GM13976 (cell line): ENCODE results near the gene KNDC1.
"Not testable (repeated sequence)": the region's sequence is repeated elsewhere in the genome, so short reads cannot be mapped to it uniquely, and the experiment has no call there.

ENCODE experiments used
- DNase-seq: peaks from one replicate; pipeline ENCODE4 v3.0.0; 2012; ENCODE audit warnings: low spot score
- in situ Hi-C: fragments of 300-500 bp; cut with MboI; formaldehyde crosslinking; loops from one replicate; pipeline ENCODE4 v1.12.0; 2022; ENCODE audit warnings: low sequenced_read_pairs, mixed read lengths, inconsistent platforms; ENCODE audit not compliant: unreplicated experiment
- TF ChIP-seq, protein P1 (sequence below): IDR thresholded peaks from 2 replicates; pipeline ENCODE4 v1.5.1; 2012; ENCODE audit warnings: borderline replicate concordance, mild to moderate bottlenecking; ENCODE audit not compliant: insufficient read depth; ENCODE audit errors: extremely low read depth, missing control alignments, control extremely low read depth

The KNDC1 gene, protein sequence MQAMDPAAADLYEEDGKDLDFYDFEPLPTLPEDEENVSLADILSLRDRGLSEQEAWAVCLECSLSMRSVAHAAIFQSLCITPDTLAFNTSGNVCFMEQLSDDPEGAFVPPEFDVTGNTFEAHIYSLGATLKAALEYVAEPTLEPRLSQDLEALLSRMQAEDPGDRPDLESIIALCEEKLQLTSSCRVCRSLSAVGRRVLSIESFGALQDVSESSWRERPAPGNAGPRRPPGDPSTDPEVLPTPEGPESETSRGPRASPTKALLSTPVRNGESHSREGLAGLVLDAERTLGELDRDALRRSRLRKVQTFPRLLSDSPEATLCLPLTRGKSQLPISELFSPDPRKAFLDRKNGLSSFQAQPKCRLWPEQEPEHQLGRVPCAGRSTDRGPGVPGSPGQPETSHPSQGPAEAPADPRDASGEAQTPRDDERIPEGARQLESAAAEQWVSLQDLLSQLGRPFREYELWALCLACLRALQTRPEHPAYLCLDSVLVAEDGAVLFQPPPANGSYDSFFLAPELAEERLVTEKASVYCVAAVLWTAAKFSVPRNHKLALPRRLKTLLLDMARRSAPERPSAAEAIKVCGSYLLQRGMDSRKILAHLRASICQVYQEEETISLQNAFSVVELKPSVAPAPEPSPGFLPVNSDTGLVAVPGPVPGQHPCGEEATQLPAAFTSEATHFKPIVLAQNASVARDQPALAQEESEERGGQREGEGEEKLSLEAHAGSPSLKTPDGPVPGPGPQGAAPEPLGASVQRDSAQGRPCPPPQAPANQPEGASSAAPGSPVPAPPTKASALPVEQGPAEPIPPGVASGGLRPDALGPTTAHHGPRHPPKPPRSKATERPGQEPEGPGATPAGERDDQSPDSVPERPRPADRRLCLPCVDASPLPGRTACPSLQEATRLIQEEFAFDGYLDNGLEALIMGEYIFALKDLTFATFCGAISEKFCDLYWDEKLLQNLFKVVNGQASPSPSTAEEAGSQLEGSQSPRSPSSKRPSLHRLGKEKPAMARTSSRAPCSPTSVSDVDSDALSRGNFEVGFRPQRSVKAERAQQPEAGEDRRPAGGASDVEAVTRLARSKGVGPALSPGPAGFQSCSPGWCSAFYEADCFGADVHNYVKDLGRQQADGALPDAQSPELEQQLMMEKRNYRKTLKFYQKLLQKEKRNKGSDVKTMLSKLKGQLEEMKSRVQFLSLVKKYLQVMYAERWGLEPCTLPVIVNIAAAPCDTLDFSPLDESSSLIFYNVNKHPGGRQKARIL (N-terminal part only)

GRCh38 chr10:133159950-133160825, at the start of gene KNDC1:
Gene KNDC1 (plus strand): TSS chr10:133160219. CDS start chr10:133160468, 249 bp downstream.
- peak; percentile 76 for DNase-seq
- in situ Hi-C loops, result no loop called here
- TF ChIP-seq, protein P1, sequence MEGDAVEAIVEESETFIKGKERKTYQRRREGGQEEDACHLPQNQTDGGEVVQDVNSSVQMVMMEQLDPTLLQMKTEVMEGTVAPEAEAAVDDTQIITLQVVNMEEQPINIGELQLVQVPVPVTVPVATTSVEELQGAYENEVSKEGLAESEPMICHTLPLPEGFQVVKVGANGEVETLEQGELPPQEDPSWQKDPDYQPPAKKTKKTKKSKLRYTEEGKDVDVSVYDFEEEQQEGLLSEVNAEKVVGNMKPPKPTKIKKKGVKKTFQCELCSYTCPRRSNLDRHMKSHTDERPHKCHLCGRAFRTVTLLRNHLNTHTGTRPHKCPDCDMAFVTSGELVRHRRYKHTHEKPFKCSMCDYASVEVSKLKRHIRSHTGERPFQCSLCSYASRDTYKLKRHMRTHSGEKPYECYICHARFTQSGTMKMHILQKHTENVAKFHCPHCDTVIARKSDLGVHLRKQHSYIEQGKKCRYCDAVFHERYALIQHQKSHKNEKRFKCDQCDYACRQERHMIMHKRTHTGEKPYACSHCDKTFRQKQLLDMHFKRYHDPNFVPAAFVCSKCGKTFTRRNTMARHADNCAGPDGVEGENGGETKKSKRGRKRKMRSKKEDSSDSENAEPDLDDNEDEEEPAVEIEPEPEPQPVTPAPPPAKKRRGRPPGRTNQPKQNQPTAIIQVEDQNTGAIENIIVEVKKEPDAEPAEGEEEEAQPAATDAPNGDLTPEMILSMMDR, result no peak

- TF ChIP-seq, protein P1, result no peak
- in situ Hi-C loops, result no loop called here
- DNase-seq, result no peak
Measured at GRCh38 chr10:133110609-133111275, 49.3 kb upstream of the KNDC1 start.

- DNase-seq, in situ Hi-C loops: not testable (repeated sequence)
Measured at GRCh38 chr10:133111640-133112039, 48.4 kb upstream of the KNDC1 start.

GRCh38 chr10:133113146-133113830, 46.7 kb upstream of the KNDC1 start:
- no peak for DNase-seq
- TF ChIP-seq, protein P1, result no peak
- in situ Hi-C loops, result no loop called here

DNA sequence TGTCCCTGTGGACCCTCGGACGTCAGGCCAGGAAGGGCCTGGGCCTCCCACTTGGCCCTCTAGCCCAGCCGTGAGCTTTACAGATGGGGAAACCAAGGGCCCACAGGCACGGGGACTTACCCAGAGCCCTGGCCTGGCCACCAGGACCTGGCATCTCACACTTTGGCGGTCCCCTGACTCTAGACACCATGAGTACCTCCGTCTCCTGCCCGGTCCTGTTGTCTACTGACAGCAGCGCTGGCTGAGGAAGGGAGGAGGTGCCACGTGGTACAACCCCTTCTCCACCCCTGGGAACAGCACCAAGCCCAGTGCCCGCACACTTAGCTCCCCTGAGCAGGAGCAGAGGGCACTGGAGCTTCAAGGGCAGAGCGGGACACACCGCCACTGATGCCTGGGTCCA, 46.2 kb upstream of the KNDC1 start:
- TF ChIP-seq, protein P1, result no peak
- in situ Hi-C loops, result no loop called here
- DNase-seq, result no peak
